ENCODE measurements around the gene CCDC40.
A peak's percentile ranks its signal among the peaks of the same experiment; 100 is the strongest.
"Not testable (repeated sequence)": the region's sequence is repeated elsewhere in the genome, so short reads cannot be mapped to it uniquely, and the experiment has no call there.

The CCDC40 gene

GRCh38 chr17:80087346-80088265 is 51.2 kb downstream of the CCDC40 start:
- DNase-seq = no peak

- no peak for DNase-seq
Measured at GRCh38 chr17:80089762-80090161, 53.3 kb downstream of the CCDC40 start.

GRCh38 chr17:80090164-80090563 is 53.7 kb downstream of the CCDC40 start:
- not testable (repeated sequence) for DNase-seq

- DNase-seq = no peak
Measured at GRCh38 chr17:80091376-80091775, 54.9 kb downstream of the CCDC40 start.

- peak; percentile 95 for DNase-seq
Measured at GRCh38 chr17:80092959-80093358, 56.5 kb downstream of the CCDC40 start.

GRCh38 chr17:80095038-80095843 is 58.8 kb downstream of the CCDC40 start:
- no peak for DNase-seq

GRCh38 chr17:80095844-80096475 is 59.5 kb downstream of the CCDC40 start:
- DNase-seq = no peak

GRCh38 chr17:80096561-80097021 is 60.1 kb downstream of the CCDC40 start:
- no peak for DNase-seq

GRCh38 chr17:80097127-80097621 is 60.7 kb downstream of the CCDC40 start:
- DNase-seq = no peak

- no peak for DNase-seq
Measured at GRCh38 chr17:80097844-80098691, 61.6 kb downstream of the CCDC40 start.

GRCh38 chr17:80099291-80100034 is 63.0 kb downstream of the CCDC40 start:
- no peak for DNase-seq

- no peak for DNase-seq
Measured at GRCh38 chr17:80100035-80100323, 63.5 kb downstream of the CCDC40 start.

- DNase-seq = peak; percentile 69 to 70
Measured at GRCh38 chr17:80101011-80101945, 64.8 kb downstream of the CCDC40 start, which contains the start of gene GAA. Gene GAA, plus strand, starts transcription at chr17:80101581. Its CDS starts 3,006 bp downstream, at chr17:80104587.

GRCh38 chr17:80101946-80102663 is 65.7 kb downstream of the CCDC40 start:
- peak; percentile 26 to 44 for DNase-seq

- DNase-seq = no peak
Measured at GRCh38 chr17:80102664-80103448, 66.4 kb downstream of the CCDC40 start.

GRCh38 chr17:80103449-80104085 is 67.1 kb downstream of the CCDC40 start:
- no peak for DNase-seq

- no peak for DNase-seq
Measured at GRCh38 chr17:80104321-80104955, 68.0 kb downstream of the CCDC40 start.

GRCh38 chr17:80104956-80105375 is 68.5 kb downstream of the CCDC40 start:
- DNase-seq = no peak
